ENCODE measurements around the gene MAGI1. TPM values are rescaled to one million over a fixed set of nuclear protein-coding genes. Genes with fewer than 3 reads are reported as not detected.
A peak's percentile ranks its signal among the peaks of the same experiment; 100 is the strongest.

MAGI1 gene
- total RNA-seq, 1 donor from 2014 or later: 21.9 TPM

- Mint-ChIP-seq H3K4me3 (ENCODE audit: unreplicated experiment) (no peak overlapping the region), H3K4me1 (ENCODE audit: unreplicated experiment) (peaks cover 18% of the 10 kb centered on the region), H3K27ac (ENCODE audit: unreplicated experiment) (no peak overlapping the region), H3K9me3 (ENCODE audit: unreplicated experiment) (no peaks in the 10 kb centered on the region), H3K27me3 (ENCODE audit: unreplicated experiment) (no peaks in the 10 kb centered on the region), H3K36me3 (ENCODE audit: unreplicated experiment) (no peaks in the 10 kb centered on the region)
- DNase-seq (ENCODE audit: extremely low spot score, unreplicated experiment): no peak
- TF ChIP-seq CTCF (IDR thresholded peaks at IDR 0.05): no peak
Observed at GRCh38 chr3:66077973-66078372, 39.3 kb upstream of the MAGI1 start.

GRCh38 chr3:66076861-66077470 lies 38.2 kb upstream of the MAGI1 start:
- Mint-ChIP-seq H3K4me1 (ENCODE audit: unreplicated experiment) (peaks cover 18% of the 10 kb centered on the region), H3K9me3 (ENCODE audit: unreplicated experiment) (no peaks in the 10 kb centered on the region), H3K27me3 (ENCODE audit: unreplicated experiment) (no peaks in the 10 kb centered on the region), H3K27ac (ENCODE audit: unreplicated experiment) (peak overlapping the region; percentile 45), H3K36me3 (ENCODE audit: unreplicated experiment) (no peaks in the 10 kb centered on the region), H3K4me3 (ENCODE audit: unreplicated experiment) (no peak overlapping the region)
- TF ChIP-seq CTCF (IDR thresholded peaks at IDR 0.05): no peak
- no peak for DNase-seq (ENCODE audit: extremely low spot score, unreplicated experiment)

- no peaks in the 10 kb centered on the region for H3K27me3 Mint-ChIP-seq (ENCODE audit: unreplicated experiment)
- H3K36me3 Mint-ChIP-seq (ENCODE audit: unreplicated experiment): no peaks in the 10 kb centered on the region
- no peak for DNase-seq (ENCODE audit: extremely low spot score, unreplicated experiment)
- no peaks in the 10 kb centered on the region for H3K9me3 Mint-ChIP-seq (ENCODE audit: unreplicated experiment)
- no peak overlapping the region for H3K27ac Mint-ChIP-seq (ENCODE audit: unreplicated experiment)
- no peak for TF ChIP-seq CTCF (IDR thresholded peaks at IDR 0.05)
- H3K4me1 Mint-ChIP-seq (ENCODE audit: unreplicated experiment): peaks cover 18% of the 10 kb centered on the region
- no peak overlapping the region for H3K4me3 Mint-ChIP-seq (ENCODE audit: unreplicated experiment)
Observed at GRCh38 chr3:66075281-66075680, 36.6 kb upstream of the MAGI1 start.

- no peak overlapping the region for H3K27ac Mint-ChIP-seq (ENCODE audit: unreplicated experiment)
- TF ChIP-seq CTCF (IDR thresholded peaks at IDR 0.05): no peak
Observed at GRCh38 chr3:66073464-66074141, 34.9 kb upstream of the MAGI1 start.

GRCh38 chr3:66068255-66068654 lies 29.5 kb upstream of the MAGI1 start:
- no peak for DNase-seq (ENCODE audit: extremely low spot score, unreplicated experiment)
- Mint-ChIP-seq H3K27me3 (ENCODE audit: unreplicated experiment) (no peaks in the 10 kb centered on the region), H3K9me3 (ENCODE audit: unreplicated experiment) (peaks cover 4% of the 10 kb centered on the region), H3K36me3 (ENCODE audit: unreplicated experiment) (no peaks in the 10 kb centered on the region), H3K4me1 (ENCODE audit: unreplicated experiment) (no peaks in the 10 kb centered on the region), H3K4me3 (ENCODE audit: unreplicated experiment) (no peak overlapping the region), H3K27ac (ENCODE audit: unreplicated experiment) (no peak overlapping the region)
- no peak for TF ChIP-seq CTCF (IDR thresholded peaks at IDR 0.05)

More at GRCh38 chr3:66073464-66074141, 34.9 kb upstream of the MAGI1 start:
- Mint-ChIP-seq H3K27me3 (ENCODE audit: unreplicated experiment) (no peaks in the 10 kb centered on the region), H3K9me3 (ENCODE audit: unreplicated experiment) (peaks cover 4% of the 10 kb centered on the region), H3K4me1 (ENCODE audit: unreplicated experiment) (peaks cover 18% of the 10 kb centered on the region), H3K4me3 (ENCODE audit: unreplicated experiment) (no peak overlapping the region), H3K36me3 (ENCODE audit: unreplicated experiment) (no peaks in the 10 kb centered on the region)
- DNase-seq (ENCODE audit: extremely low spot score, unreplicated experiment): no peak

Data from osteocyte (in vitro differentiated cells).